Neural cell (in vitro differentiated cells): ENCODE results near the gene TCP11L1.
"Not testable (repeated sequence)": the region's sequence is repeated elsewhere in the genome, so short reads cannot be mapped to it uniquely, and the experiment has no call there.

ENCODE experiments used
- EP300 ChIP-seq: fragments of 450-650 bp; conservative IDR thresholded peaks from 2 replicates; pipeline ENCODE4 v1.6.1; 2014; ENCODE audit warnings: antibody characterized with exemption, mild to moderate bottlenecking, moderate library complexity; ENCODE audit not compliant: poor library complexity, severe bottlenecking
- POLR2AphosphoS5 ChIP-seq: IDR thresholded peaks from 2 replicates; pipeline ENCODE4 v1.6.1; 2012
- RAD21 ChIP-seq: fragments of 450-650 bp; conservative IDR thresholded peaks from 2 replicates; pipeline ENCODE4 v1.6.1; 2014; ENCODE audit warnings: antibody characterized with exemption, mild to moderate bottlenecking, moderate library complexity
- TF ChIP-seq, protein P1 (sequence below): fragments of 450-650 bp; IDR thresholded peaks from 2 replicates; pipeline ENCODE4 v1.5.1; 2014; ENCODE audit warnings: antibody characterized with exemption, mild to moderate bottlenecking, moderate library complexity; ENCODE audit not compliant: poor library complexity, severe bottlenecking

DNA sequence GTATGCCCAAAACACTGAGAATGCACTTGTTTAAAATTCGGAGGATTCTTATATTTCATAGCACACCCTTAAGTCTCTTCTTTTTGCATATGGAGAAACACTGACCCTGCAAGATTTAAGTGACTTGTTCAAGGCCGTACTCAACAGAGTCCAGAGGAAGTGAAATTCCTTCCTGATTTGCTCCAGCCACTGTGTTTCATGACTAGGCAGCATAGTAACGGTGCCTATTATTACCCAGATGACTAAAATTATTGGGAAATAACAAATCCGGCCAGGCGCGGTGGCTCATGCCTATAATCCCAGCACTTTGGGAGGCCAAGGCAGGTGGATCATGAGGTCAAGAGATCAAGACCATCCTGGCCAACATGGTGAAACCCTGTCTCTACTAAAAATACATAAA is 9.3 kb downstream of the TCP11L1 start:
- TF ChIP-seq, protein P1, sequence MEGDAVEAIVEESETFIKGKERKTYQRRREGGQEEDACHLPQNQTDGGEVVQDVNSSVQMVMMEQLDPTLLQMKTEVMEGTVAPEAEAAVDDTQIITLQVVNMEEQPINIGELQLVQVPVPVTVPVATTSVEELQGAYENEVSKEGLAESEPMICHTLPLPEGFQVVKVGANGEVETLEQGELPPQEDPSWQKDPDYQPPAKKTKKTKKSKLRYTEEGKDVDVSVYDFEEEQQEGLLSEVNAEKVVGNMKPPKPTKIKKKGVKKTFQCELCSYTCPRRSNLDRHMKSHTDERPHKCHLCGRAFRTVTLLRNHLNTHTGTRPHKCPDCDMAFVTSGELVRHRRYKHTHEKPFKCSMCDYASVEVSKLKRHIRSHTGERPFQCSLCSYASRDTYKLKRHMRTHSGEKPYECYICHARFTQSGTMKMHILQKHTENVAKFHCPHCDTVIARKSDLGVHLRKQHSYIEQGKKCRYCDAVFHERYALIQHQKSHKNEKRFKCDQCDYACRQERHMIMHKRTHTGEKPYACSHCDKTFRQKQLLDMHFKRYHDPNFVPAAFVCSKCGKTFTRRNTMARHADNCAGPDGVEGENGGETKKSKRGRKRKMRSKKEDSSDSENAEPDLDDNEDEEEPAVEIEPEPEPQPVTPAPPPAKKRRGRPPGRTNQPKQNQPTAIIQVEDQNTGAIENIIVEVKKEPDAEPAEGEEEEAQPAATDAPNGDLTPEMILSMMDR, result not testable (repeated sequence)
- TF ChIP-seq RAD21, POLR2AphosphoS5, EP300: not testable (repeated sequence)
